Stomach (tissue), 4 donors: ENCODE data around the gene SRSF3.

Source experiments
- EP300 ChIP-seq: sonication (generic); formaldehyde crosslinking; IDR thresholded peaks from one replicate; pipeline ENCODE4 v1.6.1; 2017; ENCODE audit warnings: antibody characterized with exemption
- TF ChIP-seq, protein P1 (sequence below), 7 experiments: fragments of 450-650 bp in 4 of 7; fragments of 200-600 bp in 3 of 7; sonication (generic) in 3 of 7; IDR thresholded peaks; one replicate each; pipeline ENCODE4 v1.5.1; 2016 to 2019; ENCODE audit warnings: antibody characterized with exemption in 7 of 7, control low read depth in 2 of 7, mild to moderate bottlenecking in 1 of 7

DNA sequence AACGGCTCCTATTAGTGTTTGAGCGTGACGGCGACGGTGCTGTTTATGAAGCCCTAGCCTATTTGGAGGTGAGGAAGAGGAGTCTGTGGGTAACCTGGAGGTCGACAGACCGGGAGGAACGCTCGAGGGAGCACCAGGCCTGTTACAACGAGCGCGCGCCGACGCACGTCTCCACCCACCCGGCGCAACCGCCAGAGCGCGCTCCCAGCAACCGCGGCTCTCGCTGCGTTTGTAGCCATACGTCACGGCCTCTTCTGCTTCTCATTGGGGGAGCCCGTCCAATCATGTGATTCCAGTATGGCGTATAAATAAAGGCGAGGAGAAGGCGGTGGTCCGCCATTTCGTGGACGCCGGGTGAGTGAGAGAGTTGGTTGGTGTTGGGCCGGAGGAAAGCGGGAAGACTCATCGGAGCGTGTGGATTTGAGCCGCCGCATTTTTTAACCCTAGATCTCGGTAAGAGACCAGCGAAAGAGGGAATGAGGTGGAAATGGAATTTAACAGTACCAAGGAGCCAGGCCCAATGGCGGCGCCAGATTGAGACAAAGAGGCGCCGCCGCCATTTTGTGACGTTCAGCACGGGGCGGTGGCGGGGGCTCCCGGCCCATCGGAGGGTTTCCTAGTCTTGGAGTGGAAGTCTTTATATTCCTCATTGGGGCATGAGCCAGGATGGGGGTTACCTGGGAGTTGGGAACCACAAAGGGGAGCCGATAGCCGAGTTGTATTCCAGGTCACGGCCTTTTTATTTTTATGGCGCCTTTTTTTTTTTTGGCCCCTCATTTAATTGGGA is at the start of gene SRSF3:
- TF ChIP-seq EP300, result no peak
- TF ChIP-seq, protein P1, sequence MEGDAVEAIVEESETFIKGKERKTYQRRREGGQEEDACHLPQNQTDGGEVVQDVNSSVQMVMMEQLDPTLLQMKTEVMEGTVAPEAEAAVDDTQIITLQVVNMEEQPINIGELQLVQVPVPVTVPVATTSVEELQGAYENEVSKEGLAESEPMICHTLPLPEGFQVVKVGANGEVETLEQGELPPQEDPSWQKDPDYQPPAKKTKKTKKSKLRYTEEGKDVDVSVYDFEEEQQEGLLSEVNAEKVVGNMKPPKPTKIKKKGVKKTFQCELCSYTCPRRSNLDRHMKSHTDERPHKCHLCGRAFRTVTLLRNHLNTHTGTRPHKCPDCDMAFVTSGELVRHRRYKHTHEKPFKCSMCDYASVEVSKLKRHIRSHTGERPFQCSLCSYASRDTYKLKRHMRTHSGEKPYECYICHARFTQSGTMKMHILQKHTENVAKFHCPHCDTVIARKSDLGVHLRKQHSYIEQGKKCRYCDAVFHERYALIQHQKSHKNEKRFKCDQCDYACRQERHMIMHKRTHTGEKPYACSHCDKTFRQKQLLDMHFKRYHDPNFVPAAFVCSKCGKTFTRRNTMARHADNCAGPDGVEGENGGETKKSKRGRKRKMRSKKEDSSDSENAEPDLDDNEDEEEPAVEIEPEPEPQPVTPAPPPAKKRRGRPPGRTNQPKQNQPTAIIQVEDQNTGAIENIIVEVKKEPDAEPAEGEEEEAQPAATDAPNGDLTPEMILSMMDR (IDR thresholded peaks at IDR 0.05), result peak in 5 of 7 experiments; percentile 36 to 66 (median 52)
